HL-60 (cell line): ENCODE results near the gene APMAP.

Experiments
- GABPA ChIP-seq: IDR thresholded peaks from 2 replicates; pipeline ENCODE4 v1.6.1; 2012; ENCODE audit warnings: low read depth
- POLR2AphosphoS5 ChIP-seq: IDR thresholded peaks from 2 replicates; pipeline ENCODE4 v1.6.1; 2012; ENCODE audit warnings: low read depth
- REST ChIP-seq: IDR thresholded peaks from 2 replicates; pipeline ENCODE4 v1.6.1; 2012; ENCODE audit warnings: low read depth; ENCODE audit not compliant: insufficient replicate concordance
- SPI1 ChIP-seq: IDR thresholded peaks from 2 replicates; pipeline ENCODE4 v1.6.1; 2012; ENCODE audit warnings: low read depth, mild to moderate bottlenecking, borderline replicate concordance
- TF ChIP-seq, protein P1 (sequence below): IDR thresholded peaks from one replicate; pipeline ENCODE4 v1.5.1; 2011; ENCODE audit warnings: low read length, control low read depth, inconsistent platforms; ENCODE audit not compliant: insufficient read depth

GRCh38 chr20:25036331-25036936, 43.9 kb upstream of the APMAP start:
- TF ChIP-seq, protein P1, sequence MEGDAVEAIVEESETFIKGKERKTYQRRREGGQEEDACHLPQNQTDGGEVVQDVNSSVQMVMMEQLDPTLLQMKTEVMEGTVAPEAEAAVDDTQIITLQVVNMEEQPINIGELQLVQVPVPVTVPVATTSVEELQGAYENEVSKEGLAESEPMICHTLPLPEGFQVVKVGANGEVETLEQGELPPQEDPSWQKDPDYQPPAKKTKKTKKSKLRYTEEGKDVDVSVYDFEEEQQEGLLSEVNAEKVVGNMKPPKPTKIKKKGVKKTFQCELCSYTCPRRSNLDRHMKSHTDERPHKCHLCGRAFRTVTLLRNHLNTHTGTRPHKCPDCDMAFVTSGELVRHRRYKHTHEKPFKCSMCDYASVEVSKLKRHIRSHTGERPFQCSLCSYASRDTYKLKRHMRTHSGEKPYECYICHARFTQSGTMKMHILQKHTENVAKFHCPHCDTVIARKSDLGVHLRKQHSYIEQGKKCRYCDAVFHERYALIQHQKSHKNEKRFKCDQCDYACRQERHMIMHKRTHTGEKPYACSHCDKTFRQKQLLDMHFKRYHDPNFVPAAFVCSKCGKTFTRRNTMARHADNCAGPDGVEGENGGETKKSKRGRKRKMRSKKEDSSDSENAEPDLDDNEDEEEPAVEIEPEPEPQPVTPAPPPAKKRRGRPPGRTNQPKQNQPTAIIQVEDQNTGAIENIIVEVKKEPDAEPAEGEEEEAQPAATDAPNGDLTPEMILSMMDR = no peak
- no peak for TF ChIP-seq POLR2AphosphoS5
- TF ChIP-seq REST = no peak
- no peak for TF ChIP-seq SPI1
- TF ChIP-seq GABPA = no peak
